ENCODE measurements around the gene ANKRD55. TPM values are rescaled to one million over a fixed set of nuclear protein-coding genes. Genes with fewer than 3 reads are reported as not detected.
A peak's percentile ranks its signal among the peaks of the same experiment; 100 is the strongest.

ANKRD55 gene
- total RNA-seq, 4 donors from 2014 or later: 0.17 to 0.37 (median 0.32) TPM; not detected in 1

DNA sequence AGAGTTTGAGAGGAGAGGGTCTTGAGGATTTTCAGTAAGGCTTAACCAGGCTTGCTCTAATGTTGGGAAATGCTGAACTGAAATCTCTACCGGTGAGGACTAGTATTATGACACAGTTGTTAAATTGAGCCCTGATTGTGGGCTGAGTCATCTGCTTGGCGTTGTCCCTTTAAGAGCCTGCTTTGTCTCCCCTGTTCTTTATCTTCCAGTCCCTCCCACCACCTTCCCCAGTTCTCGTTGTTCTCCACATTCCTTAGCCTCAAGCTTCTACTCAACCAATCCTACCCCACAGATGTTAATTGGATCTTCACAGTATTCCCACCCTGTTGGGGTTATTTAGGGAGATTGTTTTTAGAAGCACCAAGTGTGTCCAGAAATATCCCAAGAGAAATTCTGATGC is 57.6 kb downstream of the ANKRD55 start:
- intact Hi-C loops (cut with DNase I; ENCODE audit: low total_unique reads): no loop called here

DNA sequence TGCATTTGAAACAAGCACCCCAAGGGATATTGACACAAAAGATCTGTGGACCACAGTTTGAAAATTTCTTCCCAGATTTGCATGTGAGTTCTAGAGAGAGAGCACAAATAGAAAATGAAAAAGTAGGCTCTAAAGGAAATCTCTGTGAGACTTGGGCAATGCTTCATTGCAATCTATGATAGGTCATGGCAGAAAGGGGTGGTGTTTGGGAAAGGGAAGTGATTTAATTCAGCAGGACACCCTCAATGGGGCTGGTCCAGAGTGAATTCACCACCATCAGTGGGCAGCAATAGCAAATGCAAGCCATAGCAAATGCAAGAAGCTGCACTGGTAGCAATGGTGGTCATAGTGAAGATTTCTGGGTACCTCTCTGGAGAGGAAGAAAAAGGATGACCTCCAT is 58.1 kb downstream of the ANKRD55 start:
- no peak for DNase-seq (ENCODE audit: low spot score in 2 of 2)
- TF ChIP-seq POLR2A (IDR thresholded peaks at IDR 0.05): no peak
- TF ChIP-seq, protein P1, sequence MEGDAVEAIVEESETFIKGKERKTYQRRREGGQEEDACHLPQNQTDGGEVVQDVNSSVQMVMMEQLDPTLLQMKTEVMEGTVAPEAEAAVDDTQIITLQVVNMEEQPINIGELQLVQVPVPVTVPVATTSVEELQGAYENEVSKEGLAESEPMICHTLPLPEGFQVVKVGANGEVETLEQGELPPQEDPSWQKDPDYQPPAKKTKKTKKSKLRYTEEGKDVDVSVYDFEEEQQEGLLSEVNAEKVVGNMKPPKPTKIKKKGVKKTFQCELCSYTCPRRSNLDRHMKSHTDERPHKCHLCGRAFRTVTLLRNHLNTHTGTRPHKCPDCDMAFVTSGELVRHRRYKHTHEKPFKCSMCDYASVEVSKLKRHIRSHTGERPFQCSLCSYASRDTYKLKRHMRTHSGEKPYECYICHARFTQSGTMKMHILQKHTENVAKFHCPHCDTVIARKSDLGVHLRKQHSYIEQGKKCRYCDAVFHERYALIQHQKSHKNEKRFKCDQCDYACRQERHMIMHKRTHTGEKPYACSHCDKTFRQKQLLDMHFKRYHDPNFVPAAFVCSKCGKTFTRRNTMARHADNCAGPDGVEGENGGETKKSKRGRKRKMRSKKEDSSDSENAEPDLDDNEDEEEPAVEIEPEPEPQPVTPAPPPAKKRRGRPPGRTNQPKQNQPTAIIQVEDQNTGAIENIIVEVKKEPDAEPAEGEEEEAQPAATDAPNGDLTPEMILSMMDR (IDR thresholded peaks at IDR 0.05): no peak
- no peak overlapping the region for H3K4me3 ChIP-seq (ENCODE audit: low read depth, poor library complexity, severe bottlenecking)
- intact Hi-C loops (cut with DNase I; ENCODE audit: low total_unique reads): no loop called here

More for the DNA sequence above, 57.6 kb downstream of the ANKRD55 start:
- WGBS, 2 donors: 14 to 15% methylated on average over 3 of the region's 3 CpGs
- no peak for TF ChIP-seq POLR2A (IDR thresholded peaks at IDR 0.05)
- TF ChIP-seq, protein P1 (IDR thresholded peaks at IDR 0.05): no peak
- no peak overlapping the region for H3K4me3 ChIP-seq (ENCODE audit: low read depth, poor library complexity, severe bottlenecking)
- DNase-seq (ENCODE audit: low spot score in 2 of 2): peak in 1 of 2 donors; percentile 55

DNA sequence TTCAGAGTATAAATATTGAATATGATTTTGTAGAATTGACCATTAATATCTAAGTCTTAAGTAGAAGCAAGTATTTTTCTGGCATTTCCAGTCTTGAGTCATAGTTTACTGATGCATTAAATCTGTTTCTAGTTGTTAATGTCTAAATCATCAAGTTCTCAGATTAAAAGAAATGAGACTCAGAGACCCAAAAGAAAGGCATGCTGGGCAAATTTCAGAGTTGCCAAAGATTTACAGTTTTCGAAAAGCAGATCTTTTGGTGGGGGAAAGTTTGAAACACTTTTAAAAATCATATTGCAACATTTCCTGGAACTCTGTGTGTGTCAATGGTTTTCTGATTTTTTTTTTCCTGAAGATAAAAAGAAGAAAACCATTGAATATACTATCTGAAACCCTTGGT is 60.9 kb downstream of the ANKRD55 start:
- no peak overlapping the region for H3K4me3 ChIP-seq (ENCODE audit: low read depth, poor library complexity, severe bottlenecking)

DNA sequence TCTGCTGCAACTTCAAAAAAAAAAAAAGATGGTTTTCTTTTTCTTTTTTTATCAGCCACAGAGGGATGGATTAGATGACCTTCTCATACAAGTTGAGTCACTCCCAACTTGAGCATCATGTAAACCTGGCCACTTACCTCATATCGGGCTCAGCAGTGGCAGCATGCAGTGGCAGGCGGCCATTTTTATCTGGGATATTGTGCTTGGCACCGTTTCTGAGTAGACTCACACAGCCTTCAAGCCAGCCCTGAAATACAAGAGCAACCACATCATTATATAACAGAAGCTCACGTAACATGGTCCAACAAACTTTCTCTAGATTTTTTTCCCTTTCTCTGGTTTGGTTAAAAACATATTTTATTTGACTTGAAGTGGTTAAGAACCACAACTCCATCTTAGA is 62.6 kb downstream of the ANKRD55 start:
- TF ChIP-seq POLR2A (IDR thresholded peaks at IDR 0.05): no peak
- TF ChIP-seq, protein P1 (IDR thresholded peaks at IDR 0.05): no peak
- DNase-seq (ENCODE audit: low spot score in 2 of 2): no peak
- 53 to 60% methylated on average over 4 of the region's 4 CpGs for WGBS, 2 donors
- H3K4me3 ChIP-seq (ENCODE audit: low read depth, poor library complexity, severe bottlenecking): no peak overlapping the region
- intact Hi-C loops (cut with DNase I; ENCODE audit: low total_unique reads): no loop called here

More for the DNA sequence above, 60.9 kb downstream of the ANKRD55 start:
- TF ChIP-seq, protein P1 (IDR thresholded peaks at IDR 0.05): no peak
- intact Hi-C loops (cut with DNase I; ENCODE audit: low total_unique reads): no loop called here
- DNase-seq (ENCODE audit: low spot score in 2 of 2): no peak
- 31 to 37% methylated on average over 1 of the region's 1 CpG for WGBS, 2 donors

DNA sequence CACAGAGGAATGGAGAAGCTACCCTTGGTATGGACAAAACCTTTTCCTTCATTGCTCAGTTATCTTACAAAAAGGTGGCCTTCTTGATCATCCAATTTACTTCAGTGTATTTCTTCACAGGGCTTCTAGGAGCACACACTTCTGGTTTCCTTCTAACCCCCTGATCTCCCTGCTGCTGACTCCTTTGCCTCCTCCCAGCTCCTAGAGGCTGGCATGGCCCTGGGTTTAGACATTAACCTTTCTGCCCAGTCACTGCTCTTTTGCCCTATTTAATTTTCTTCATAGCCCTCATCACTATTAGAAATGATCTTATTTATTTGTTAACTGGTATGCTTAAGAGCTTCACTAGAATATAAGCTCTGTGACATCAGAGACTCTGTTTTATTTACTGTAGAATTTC is 63.2 kb downstream of the ANKRD55 start:
- no peak overlapping the region for H3K4me3 ChIP-seq (ENCODE audit: low read depth, poor library complexity, severe bottlenecking)
- intact Hi-C loops (cut with DNase I; ENCODE audit: low total_unique reads): no loop called here
- TF ChIP-seq, protein P1 (IDR thresholded peaks at IDR 0.05): no peak
- TF ChIP-seq POLR2A (IDR thresholded peaks at IDR 0.05): no peak
- DNase-seq (ENCODE audit: low spot score in 2 of 2): no peak

DNA sequence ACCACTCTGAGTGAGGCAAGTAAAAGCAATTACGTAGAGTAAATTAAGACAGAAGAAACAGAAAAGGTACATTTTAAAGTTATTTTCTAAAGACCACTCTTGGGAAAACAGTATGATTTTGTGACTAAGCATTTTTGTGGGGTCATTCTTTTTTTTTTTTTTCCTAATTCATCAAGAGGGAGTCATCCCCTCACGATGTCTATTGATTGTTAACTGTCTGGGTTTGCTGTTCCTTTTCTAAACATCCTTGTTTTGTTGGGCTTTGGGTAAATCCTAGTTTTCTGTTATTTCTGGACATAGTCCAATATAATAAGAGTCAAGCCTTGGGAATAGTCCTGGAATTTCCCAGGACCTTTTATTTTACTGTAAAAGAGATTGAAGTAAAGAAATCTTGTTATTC is 63.8 kb downstream of the ANKRD55 start:
- intact Hi-C loops (cut with DNase I; ENCODE audit: low total_unique reads): no loop called here
- TF ChIP-seq POLR2A (IDR thresholded peaks at IDR 0.05): no peak
- TF ChIP-seq, protein P1 (IDR thresholded peaks at IDR 0.05): no peak
- H3K4me3 ChIP-seq (ENCODE audit: low read depth, poor library complexity, severe bottlenecking): no peak overlapping the region
- DNase-seq (ENCODE audit: low spot score in 2 of 2): no peak
- 70 to 82% methylated on average over 2 of the region's 2 CpGs for WGBS, 2 donors

All from lower leg skin (tissue), 4 donors.